HG03045 (cell line): Measurements from ENCODE around the gene ACTR5.
"Not testable (repeated sequence)": the region's sequence is repeated elsewhere in the genome, so short reads cannot be mapped to it uniquely, and the experiment has no call there.

Experiments
- ATAC-seq: cut with Tn5 transposase; IDR thresholded peaks from one replicate; pipeline ENCODE4 v1.9.1; 2021; ENCODE audit warnings: mild to moderate bottlenecking, moderate library complexity; ENCODE audit not compliant: unreplicated experiment

ACTR5 gene

GRCh38 chr20:38804682-38805501, 56.6 kb downstream of the ACTR5 start:
- ATAC-seq: no peak

DNA sequence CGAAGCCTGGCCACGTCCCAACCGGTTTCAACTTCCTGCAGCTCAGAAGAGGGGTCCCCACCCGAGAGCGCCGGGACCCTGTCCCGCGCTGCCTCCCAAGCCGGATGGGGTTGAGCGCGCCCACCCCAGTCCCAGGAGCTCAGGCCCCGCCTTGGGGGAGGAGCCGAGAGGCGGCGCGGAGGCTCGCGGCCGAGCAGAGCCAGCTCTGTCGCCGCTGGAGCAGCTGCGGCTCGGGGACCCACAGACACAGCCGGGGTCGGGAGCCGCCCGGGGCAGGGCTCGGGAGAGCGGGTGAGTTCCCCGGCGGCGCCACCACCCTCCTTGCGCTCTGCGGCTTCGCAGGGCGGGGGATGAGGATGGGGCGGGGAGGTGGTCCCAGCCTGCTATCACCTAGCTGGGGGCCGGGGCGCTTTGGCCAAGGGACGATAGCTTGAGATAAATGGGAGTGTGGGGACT, 57.3 kb downstream of the ACTR5 start, which contains the start of gene PPP1R16B:
Gene PPP1R16B, plus strand, starts transcription at position 196 of the 456 bp plus-strand sequence. CDS start 30,229 bp downstream, outside the sequence.
- peak; percentile 62 for ATAC-seq

DNA sequence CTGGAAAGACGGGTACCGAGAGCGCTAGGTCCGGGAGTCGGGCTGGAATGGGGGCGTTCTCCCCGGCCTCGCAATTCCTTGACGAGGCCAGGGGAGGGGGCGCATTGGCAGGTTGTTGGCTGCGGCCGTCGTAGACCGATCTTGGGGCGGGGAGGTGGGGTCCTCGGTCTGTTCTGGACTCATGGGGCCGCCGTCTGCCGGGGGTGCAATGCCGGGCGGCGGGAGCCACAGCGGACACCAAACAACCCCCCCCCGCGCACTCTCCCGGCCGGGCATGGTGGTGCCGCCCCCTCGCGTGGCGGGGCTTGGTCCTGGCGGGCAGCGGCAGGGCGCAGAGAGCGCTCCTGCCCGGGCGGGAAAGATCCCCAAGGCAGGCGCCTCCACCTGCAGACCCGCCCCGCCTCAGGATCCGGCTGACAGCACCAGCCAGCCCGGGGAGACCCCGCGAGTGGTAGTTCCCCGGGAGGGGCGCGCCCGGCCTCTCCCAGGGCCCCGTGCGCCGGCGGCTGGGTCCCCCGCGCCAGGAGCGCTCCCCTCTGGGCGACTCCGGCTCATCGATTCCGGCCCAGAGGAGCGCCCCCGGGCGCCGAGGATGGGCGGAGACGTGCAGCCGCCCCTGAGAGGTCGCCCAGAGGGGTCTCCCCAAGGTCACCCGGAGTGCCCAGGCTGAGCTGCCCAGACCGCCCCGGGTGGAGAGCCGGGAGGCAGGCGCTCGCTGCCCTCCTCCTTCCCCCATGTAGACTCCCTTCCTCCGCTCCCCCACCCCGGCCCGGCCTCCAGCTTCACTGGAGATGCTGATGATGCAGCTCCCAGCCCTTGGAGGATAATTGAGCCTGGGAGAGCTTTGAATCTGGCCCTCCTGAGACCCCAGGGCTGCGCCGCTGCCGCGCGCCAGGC, 57.9 kb downstream of the ACTR5 start:
- ATAC-seq: no peak

GRCh38 chr20:38806855-38807655, 58.8 kb downstream of the ACTR5 start:
- ATAC-seq: no peak

GRCh38 chr20:38809942-38810341, 61.7 kb downstream of the ACTR5 start:
- ATAC-seq: no peak

DNA sequence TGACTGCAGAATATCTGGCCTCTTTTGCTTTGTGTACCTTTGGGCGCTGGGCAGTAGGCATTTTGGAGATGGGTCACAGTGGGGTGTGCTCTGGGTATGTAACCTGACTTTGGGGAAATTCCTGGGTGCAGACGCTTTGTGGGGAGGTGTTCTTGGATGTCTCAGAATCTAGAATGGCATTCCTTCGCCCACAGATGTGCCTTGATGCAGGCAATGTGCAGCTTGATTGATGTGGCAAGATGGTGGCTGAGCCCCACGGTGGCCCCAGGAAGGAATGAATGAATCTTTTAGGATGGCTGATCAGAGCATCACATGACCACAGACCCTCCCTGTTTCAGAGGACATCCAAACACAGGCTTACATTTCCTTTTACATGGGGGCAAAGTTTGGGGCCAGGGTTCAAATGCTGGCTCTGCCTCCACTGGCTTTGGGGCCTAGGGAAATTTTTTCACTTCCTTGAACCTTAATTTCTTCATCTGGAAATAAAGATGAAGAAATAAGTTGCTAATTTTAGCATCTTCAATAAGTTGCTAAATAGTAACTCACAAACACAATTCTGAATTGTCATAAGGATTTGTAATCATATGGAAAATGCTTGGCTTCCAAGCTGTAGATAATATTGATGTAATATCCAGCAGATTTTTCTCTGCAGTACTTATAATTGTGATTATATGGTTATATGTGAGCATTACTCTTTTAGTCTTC, 62.8 kb downstream of the ACTR5 start:
- no peak for ATAC-seq

DNA sequence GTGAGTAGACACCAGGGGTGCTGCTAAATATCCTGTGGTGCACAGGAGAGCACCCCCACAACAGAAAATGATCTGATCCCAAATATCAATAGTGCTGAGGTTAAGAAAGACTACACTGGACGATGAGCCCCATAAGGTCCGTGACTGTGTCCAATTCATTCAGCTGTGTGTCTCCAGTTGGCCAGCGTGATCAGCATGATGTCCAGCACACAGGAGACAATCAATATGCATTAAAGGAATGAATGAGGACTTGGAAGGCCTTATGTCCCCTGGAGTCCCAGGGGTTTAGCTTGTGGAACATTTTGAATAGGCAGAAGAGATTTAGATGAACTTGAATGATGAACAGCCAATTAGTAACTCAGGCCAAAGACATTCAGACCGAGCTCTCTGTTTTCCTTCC, 63.5 kb downstream of the ACTR5 start:
- ATAC-seq: no peak

- ATAC-seq: no peak
Measured at GRCh38 chr20:38812182-38812581, 63.9 kb downstream of the ACTR5 start.

DNA sequence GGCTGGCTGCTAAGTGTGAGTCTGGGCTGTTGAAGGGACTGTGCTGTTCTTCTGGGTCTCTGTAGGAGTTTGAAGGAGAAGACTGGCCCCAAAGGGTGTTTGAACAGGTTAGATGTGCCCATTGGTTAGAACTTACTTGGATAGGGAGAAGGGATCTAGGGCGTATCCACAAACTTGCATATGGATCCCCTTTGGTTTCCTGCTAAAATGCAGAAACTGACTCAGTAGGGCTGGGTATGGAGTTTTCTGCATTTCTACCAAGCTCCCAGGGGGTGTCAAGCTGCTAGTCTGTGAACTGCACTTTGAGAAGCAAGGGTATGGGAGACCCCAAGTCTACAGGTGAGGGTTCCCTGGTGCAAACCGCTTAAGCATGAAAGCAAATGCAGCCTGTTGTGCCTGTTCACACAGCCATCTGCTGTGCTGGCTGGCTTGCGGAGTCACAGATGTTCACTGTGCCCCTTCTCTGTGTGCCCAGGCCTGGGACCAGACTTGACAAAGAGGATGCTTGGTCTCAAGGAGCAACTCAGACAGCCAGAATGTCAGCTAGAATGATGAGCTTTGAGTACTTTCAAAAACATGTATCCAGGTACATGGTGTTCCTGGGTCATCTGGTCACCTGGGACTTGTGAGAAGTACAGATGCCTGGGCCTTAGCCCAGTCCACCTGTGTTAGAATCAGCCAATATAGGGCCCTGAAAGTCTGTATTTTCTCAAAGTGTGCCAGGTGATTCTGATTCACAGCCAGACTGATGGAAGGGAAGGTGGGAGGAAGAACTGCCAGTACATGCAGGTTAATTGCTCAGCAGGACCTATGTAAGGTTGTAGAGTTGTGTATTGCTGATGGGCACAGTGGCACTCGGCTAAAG, 64.7 kb downstream of the ACTR5 start:
- no peak for ATAC-seq

DNA sequence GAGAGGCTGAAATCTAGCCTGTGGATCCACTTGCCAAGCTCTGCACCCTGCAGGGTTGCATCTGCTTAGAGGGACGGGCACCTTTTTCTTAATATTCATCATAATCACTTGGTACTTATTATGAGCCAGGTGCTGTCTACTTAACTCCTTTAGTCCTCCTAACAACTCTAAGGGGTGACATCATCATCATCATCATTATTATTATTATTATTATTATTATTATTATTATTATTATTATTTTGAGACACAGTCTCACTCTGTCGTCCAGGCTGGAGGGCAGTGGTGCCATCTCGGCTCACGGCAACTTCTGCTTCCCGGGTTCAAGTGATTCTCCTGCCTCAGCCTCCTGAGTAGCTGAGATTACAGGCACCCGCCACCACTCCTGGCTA, 65.3 kb downstream of the ACTR5 start:
- ATAC-seq: not testable (repeated sequence)

DNA sequence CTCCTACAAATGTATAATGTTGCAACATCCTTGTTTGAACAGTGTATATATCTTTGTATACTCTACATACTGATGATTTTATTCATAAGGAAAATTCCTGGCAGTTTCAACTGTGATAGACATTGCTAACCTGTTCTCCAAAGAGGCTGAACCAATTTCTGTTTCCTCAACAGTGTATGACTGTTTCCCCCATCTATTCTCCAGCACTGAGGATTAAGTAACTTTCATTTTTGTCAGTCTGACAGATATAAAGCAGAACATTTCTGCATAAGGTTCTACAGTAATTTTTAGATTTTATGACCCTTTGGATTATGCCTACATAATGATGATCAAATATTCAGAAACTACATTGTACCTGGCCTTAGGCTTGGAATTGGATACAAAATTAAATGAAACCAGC, 67.2 kb downstream of the ACTR5 start:
- ATAC-seq: no peak

GRCh38 chr20:38818113-38819065, 70.1 kb downstream of the ACTR5 start:
- no peak for ATAC-seq
